ENCODE results near the gene SPOCD1.

The SPOCD1 gene

GRCh38 chr1:31787786-31788137, 28.1 kb downstream of the SPOCD1 start:
- no peak for TF ChIP-seq CTCF (IDR thresholded peaks at IDR 0.05; ENCODE audit: unreplicated experiment in 3 of 3)
- H3K9me3 Mint-ChIP-seq, result no peaks in the 10 kb centered on the region

GRCh38 chr1:31787261-31787660, 28.6 kb downstream of the SPOCD1 start:
- Mint-ChIP-seq H3K4me3 (peak overlapping the region; percentile 89 to 96 (median 93)), H3K4me1 (peaks cover 41% of the 10 kb centered on the region), H3K27me3 (ENCODE audit: low read depth) (peaks cover 22% of the 10 kb centered on the region), H3K27ac (peak overlapping the region; percentile 38 to 89 (median 61)), H3K9me3 (no peaks in the 10 kb centered on the region), H3K36me3 (ENCODE audit: low read depth) (no peaks in the 10 kb centered on the region)
- TF ChIP-seq CTCF (IDR thresholded peaks at IDR 0.05; ENCODE audit: unreplicated experiment in 3 of 3), result no peak

More at GRCh38 chr1:31787786-31788137, 28.1 kb downstream of the SPOCD1 start:
- H3K4me1 Mint-ChIP-seq, result peaks cover 36% of the 10 kb centered on the region
- peak overlapping the region; percentile 89 to 96 (median 93) for H3K4me3 Mint-ChIP-seq
- peak overlapping the region; percentile 83 to 91 (median 89) for H3K27ac Mint-ChIP-seq
- H3K36me3 Mint-ChIP-seq (ENCODE audit: low read depth), result no peaks in the 10 kb centered on the region
- H3K27me3 Mint-ChIP-seq (ENCODE audit: low read depth), result peaks cover 22% of the 10 kb centered on the region

- H3K4me1 Mint-ChIP-seq, result peaks cover 45% of the 10 kb centered on the region
- no peak for TF ChIP-seq CTCF (IDR thresholded peaks at IDR 0.05; ENCODE audit: unreplicated experiment in 3 of 3)
Measured at GRCh38 chr1:31786366-31787060, 29.3 kb downstream of the SPOCD1 start.

GRCh38 chr1:31785947-31786290, 29.9 kb downstream of the SPOCD1 start:
- Mint-ChIP-seq H3K27me3 (ENCODE audit: low read depth) (peaks cover 17% of the 10 kb centered on the region), H3K36me3 (ENCODE audit: low read depth) (no peaks in the 10 kb centered on the region), H3K9me3 (no peaks in the 10 kb centered on the region), H3K4me1 (peaks cover 51% of the 10 kb centered on the region), H3K27ac (peak overlapping the region in 2 of 3 experiments; percentile 60 to 64), H3K4me3 (no peak overlapping the region)
- no peak for TF ChIP-seq CTCF (IDR thresholded peaks at IDR 0.05; ENCODE audit: unreplicated experiment in 3 of 3)

More at GRCh38 chr1:31786366-31787060, 29.3 kb downstream of the SPOCD1 start:
- Mint-ChIP-seq H3K36me3 (ENCODE audit: low read depth) (no peaks in the 10 kb centered on the region), H3K4me3 (peak overlapping the region in 2 of 3 experiments; percentile 23 to 36), H3K27me3 (ENCODE audit: low read depth) (peaks cover 22% of the 10 kb centered on the region), H3K27ac (peak overlapping the region; percentile 38 to 64 (median 60)), H3K9me3 (no peaks in the 10 kb centered on the region)

GRCh38 chr1:31785020-31785946, 30.5 kb downstream of the SPOCD1 start:
- Mint-ChIP-seq H3K36me3 (ENCODE audit: low read depth) (no peaks in the 10 kb centered on the region), H3K27ac (peak overlapping the region in 2 of 3 experiments; percentile 64 to 96), H3K27me3 (ENCODE audit: low read depth) (peaks cover 15% of the 10 kb centered on the region), H3K4me1 (peaks cover 57% of the 10 kb centered on the region), H3K9me3 (no peaks in the 10 kb centered on the region), H3K4me3 (no peak overlapping the region)
- TF ChIP-seq CTCF (IDR thresholded peaks at IDR 0.05; ENCODE audit: unreplicated experiment in 3 of 3), result no peak
